SK-N-SH treated with all-trans-retinoic acid at 6 μM for 48 hours (cell line): ENCODE results near the gene LZTR1.

Source experiments
- BACH2 ChIP-seq: fragments of 250-450 bp; sonication (Bioruptor Pico); IDR thresholded peaks from 2 replicates; pipeline ENCODE4 v1.9.0; 2021; ENCODE audit warnings: mild to moderate bottlenecking, borderline replicate concordance
- ESRRG ChIP-seq: fragments of 250-450 bp; sonication (Bioruptor Pico); IDR thresholded peaks from 2 replicates; pipeline ENCODE4 v1.6.1; 2021; ENCODE audit warnings: mild to moderate bottlenecking
- GLIS3 ChIP-seq: fragments of 250-450 bp; sonication (Bioruptor Pico); IDR thresholded peaks from 2 replicates; pipeline ENCODE4 v1.5.0; 2020; ENCODE audit warnings: mild to moderate bottlenecking, moderate library complexity
- OSR1 ChIP-seq: fragments of 250-450 bp; sonication (Bioruptor Pico); IDR thresholded peaks from 2 replicates; pipeline ENCODE4 v1.8.0; 2022; ENCODE audit warnings: moderate library complexity, mild to moderate bottlenecking, inconsistent platforms
- TOX ChIP-seq: fragments of 250-450 bp; sonication (Bioruptor Pico); IDR thresholded peaks from 2 replicates; pipeline ENCODE4 v1.8.0; 2021; ENCODE audit warnings: mild to moderate bottlenecking, moderate library complexity, borderline replicate concordance
- ZFP3 ChIP-seq: fragments of 250-450 bp; sonication (Bioruptor Pico); IDR thresholded peaks from 2 replicates; pipeline ENCODE4 v1.5.0; 2020; ENCODE audit warnings: mild to moderate bottlenecking, moderate library complexity
- ZFP30 ChIP-seq: fragments of 450-650 bp; formaldehyde crosslinking; IDR thresholded peaks from 2 replicates; pipeline ENCODE4 v1.5.0; 2022; ENCODE audit warnings: mild to moderate bottlenecking, moderate library complexity
- ZNF565 ChIP-seq: fragments of 450-650 bp; formaldehyde crosslinking; conservative IDR thresholded peaks from 2 replicates; pipeline ENCODE4 v1.5.0; 2020; ENCODE audit warnings: low read depth, mild to moderate bottlenecking, moderate library complexity
- TF ChIP-seq, protein P1 (sequence below): fragments of 250-450 bp; sonication (Bioruptor Pico); IDR thresholded peaks from 2 replicates; pipeline ENCODE4 v1.5.1; 2020; ENCODE audit warnings: low read depth, mild to moderate bottlenecking, moderate library complexity
- TF ChIP-seq, protein P2 (sequence below): fragments of 250-450 bp; sonication (Bioruptor Pico); IDR thresholded peaks from 2 replicates; pipeline ENCODE4 v1.8.0; 2020; ENCODE audit warnings: mild to moderate bottlenecking, moderate library complexity, borderline replicate concordance
- TF ChIP-seq, protein P3 (sequence below): fragments of 250-450 bp; sonication (Bioruptor Pico); IDR thresholded peaks from 2 replicates; pipeline ENCODE4 v1.5.1; 2021; ENCODE audit warnings: mild to moderate bottlenecking, moderate library complexity

DNA sequence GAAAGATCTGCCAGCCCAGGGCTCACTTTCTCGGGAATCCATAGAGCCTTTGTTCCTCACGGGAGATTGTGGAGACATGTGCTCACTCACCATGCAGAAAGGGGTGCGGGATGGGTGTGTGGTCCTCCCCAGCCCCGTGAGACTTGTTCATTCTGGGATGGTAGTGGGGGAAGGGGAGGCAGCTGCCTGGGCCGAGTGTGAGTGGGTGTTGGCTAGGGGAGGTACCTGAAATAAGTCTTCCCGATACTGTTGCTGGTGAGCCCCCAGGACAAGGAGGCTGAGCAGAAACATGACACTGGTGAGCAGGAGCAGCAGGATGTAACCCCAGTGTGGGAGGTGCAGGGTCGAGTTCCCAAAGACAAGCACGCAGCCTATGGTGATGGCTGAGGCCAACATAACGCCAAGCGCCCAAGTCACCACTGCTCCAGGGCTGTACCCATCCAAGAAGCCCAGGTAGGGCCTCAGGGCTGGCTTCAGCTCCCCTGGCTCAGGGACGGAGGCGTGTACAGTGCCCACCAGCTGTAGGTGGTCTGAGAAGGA, 47.5 kb downstream of the LZTR1 start:
- TF ChIP-seq, protein P1, sequence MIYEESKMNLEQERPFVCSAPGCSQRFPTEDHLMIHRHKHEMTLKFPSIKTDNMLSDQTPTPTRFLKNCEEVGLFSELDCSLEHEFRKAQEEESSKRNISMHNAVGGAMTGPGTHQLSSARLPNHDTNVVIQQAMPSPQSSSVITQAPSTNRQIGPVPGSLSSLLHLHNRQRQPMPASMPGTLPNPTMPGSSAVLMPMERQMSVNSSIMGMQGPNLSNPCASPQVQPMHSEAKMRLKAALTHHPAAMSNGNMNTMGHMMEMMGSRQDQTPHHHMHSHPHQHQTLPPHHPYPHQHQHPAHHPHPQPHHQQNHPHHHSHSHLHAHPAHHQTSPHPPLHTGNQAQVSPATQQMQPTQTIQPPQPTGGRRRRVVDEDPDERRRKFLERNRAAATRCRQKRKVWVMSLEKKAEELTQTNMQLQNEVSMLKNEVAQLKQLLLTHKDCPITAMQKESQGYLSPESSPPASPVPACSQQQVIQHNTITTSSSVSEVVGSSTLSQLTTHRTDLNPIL (CRISPR knock-in tag) = no peak
- TF ChIP-seq TOX (no peak), ZFP30 (no peak), ESRRG (CRISPR knock-in tag) (no peak), BACH2 (CRISPR knock-in tag) (no peak), OSR1 (CRISPR knock-in tag) (no peak), GLIS3 (CRISPR knock-in tag) (no peak), ZFP3 (no peak), ZNF565 (CRISPR knock-in tag) (no peak)
- TF ChIP-seq, protein P2, sequence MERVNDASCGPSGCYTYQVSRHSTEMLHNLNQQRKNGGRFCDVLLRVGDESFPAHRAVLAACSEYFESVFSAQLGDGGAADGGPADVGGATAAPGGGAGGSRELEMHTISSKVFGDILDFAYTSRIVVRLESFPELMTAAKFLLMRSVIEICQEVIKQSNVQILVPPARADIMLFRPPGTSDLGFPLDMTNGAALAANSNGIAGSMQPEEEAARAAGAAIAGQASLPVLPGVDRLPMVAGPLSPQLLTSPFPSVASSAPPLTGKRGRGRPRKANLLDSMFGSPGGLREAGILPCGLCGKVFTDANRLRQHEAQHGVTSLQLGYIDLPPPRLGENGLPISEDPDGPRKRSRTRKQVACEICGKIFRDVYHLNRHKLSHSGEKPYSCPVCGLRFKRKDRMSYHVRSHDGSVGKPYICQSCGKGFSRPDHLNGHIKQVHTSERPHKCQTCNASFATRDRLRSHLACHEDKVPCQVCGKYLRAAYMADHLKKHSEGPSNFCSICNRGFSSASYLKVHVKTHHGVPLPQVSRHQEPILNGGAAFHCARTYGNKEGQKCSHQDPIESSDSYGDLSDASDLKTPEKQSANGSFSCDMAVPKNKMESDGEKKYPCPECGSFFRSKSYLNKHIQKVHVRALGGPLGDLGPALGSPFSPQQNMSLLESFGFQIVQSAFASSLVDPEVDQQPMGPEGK (CRISPR knock-in tag) = no peak
- TF ChIP-seq, protein P3, sequence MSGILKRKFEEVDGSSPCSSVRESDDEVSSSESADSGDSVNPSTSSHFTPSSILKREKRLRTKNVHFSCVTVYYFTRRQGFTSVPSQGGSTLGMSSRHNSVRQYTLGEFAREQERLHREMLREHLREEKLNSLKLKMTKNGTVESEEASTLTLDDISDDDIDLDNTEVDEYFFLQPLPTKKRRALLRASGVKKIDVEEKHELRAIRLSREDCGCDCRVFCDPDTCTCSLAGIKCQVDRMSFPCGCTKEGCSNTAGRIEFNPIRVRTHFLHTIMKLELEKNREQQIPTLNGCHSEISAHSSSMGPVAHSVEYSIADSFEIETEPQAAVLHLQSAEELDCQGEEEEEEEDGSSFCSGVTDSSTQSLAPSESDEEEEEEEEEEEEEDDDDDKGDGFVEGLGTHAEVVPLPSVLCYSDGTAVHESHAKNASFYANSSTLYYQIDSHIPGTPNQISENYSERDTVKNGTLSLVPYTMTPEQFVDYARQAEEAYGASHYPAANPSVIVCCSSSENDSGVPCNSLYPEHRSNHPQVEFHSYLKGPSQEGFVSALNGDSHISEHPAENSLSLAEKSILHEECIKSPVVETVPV (CRISPR knock-in tag) = no peak
